ENCODE measurements around the gene ABCG4.

GRCh38 chr11:119107538-119108145 is 41.2 kb upstream of the ABCG4 start:
- TF ChIP-seq CTCF (IDR thresholded peaks at IDR 0.05) (no peak), POLR2AphosphoS5 (IDR thresholded peaks at IDR 0.05) (no peak), EP300 (IDR thresholded peaks at IDR 0.05) (no peak)
